CD8-positive, alpha-beta memory T cell (primary cell): Measurements from ENCODE around the gene ANKRD34C. TPM values are rescaled to one million over a fixed set of nuclear protein-coding genes. Genes with fewer than 3 reads are reported as not detected.
A peak's percentile ranks its signal among the peaks of the same experiment; 100 is the strongest.

Experiments
- CTCF ChIA-PET: fragments of 350-600 bp; sonication (Branson Sonifier 250); formaldehyde crosslinking; loops from one replicate; lab custom pipeline; 2021; ENCODE audit warnings: antibody characterized with exemption; lab: Charles Lee
- POLR2A ChIA-PET: fragments of 350-600 bp; sonication (Branson Sonifier 250); formaldehyde crosslinking; loops from one replicate; lab custom pipeline; 2021; ENCODE audit warnings: antibody characterized with exemption; lab: Charles Lee
- DNase-seq, 5 donors: peaks; one replicate each; pipeline versions ENCODE4 v3.0.0 to v3.0.0-alpha.2; 2020 to 2022; ENCODE audit warnings: mixed read lengths in 1 of 5
- H3K27ac ChIP-seq: one replicate; pipeline ENCODE4 v1.7.0; 2013; ENCODE audit warnings: low read depth, mild to moderate bottlenecking, low read length, moderate library complexity
- H3K27me3 ChIP-seq: 2 replicates; pipeline ENCODE4 v1.7.0; 2013; ENCODE audit warnings: low read length, mild to moderate bottlenecking; ENCODE audit not compliant: insufficient read depth, poor library complexity, severe bottlenecking
- H3K36me3 ChIP-seq: 2 replicates; pipeline ENCODE4 v1.7.0; 2013; ENCODE audit warnings: mild to moderate bottlenecking, low read length, moderate library complexity; ENCODE audit not compliant: insufficient read depth
- H3K4me1 ChIP-seq: 2 replicates; pipeline ENCODE4 v1.7.0; 2013; ENCODE audit warnings: mild to moderate bottlenecking, low read length, moderate library complexity; ENCODE audit not compliant: insufficient read depth
- H3K4me3 ChIP-seq: 2 replicates; pipeline ENCODE4 v1.7.0; 2013; ENCODE audit warnings: mild to moderate bottlenecking, low read length
- H3K9me3 ChIP-seq: 2 replicates; pipeline ENCODE4 v1.7.0; 2013; ENCODE audit warnings: mild to moderate bottlenecking, low read length
- H3K27ac Mint-ChIP-seq, 8 donors: one replicate each; pipeline ENCODE4 v1.8.0; 2020 to 2021; ENCODE audit warnings: mixed read lengths in 8 of 8, mild to moderate bottlenecking in 6 of 8, inconsistent platforms in 3 of 8, moderate library complexity in 3 of 8
- H3K27me3 Mint-ChIP-seq, 2 donors: one replicate each; pipeline ENCODE4 v1.8.0; 2020 to 2021; ENCODE audit warnings: mixed read lengths in 2 of 2, mild to moderate bottlenecking in 1 of 2, moderate library complexity in 1 of 2
- H3K36me3 Mint-ChIP-seq, 3 donors: one replicate each; pipeline ENCODE4 v1.8.0; 2020 to 2021; ENCODE audit warnings: mixed read lengths in 3 of 3, inconsistent platforms in 1 of 3, mild to moderate bottlenecking in 1 of 3
- H3K4me1 Mint-ChIP-seq, 3 donors: one replicate each; pipeline ENCODE4 v1.8.0; 2020 to 2021; ENCODE audit warnings: mixed read lengths in 3 of 3, inconsistent platforms in 1 of 3, mild to moderate bottlenecking in 1 of 3
- H3K4me3 Mint-ChIP-seq, 7 donors: one replicate each; pipeline ENCODE4 v1.8.0; 2020 to 2021; ENCODE audit warnings: mixed read lengths in 7 of 7, mild to moderate bottlenecking in 6 of 7, moderate library complexity in 4 of 7, inconsistent platforms in 2 of 7
- H3K9me3 Mint-ChIP-seq, 5 donors: one replicate each; pipeline ENCODE4 v1.8.0; 2020 to 2022; ENCODE audit warnings: mixed read lengths in 5 of 5, mild to moderate bottlenecking in 3 of 5, moderate library complexity in 2 of 5, inconsistent platforms in 1 of 5
- polyA plus RNA-seq: library from polyadenylated mRNA; unstranded; fragments of 300-500 nt; fragmentation: Illumina TruSeq; gene quantifications from one replicate; pipeline ENCODE4 v1.2.3, GENCODE V29; 2021
- total RNA-seq, 2 experiments: library from RNA; stranded (reverse); gene quantifications; one replicate each; pipeline ENCODE4 v1.2.3, GENCODE V29; 2021

ANKRD34C gene
- total and polyA plus RNA-seq, 3 experiments from 2014 or later, result not detected

DNA sequence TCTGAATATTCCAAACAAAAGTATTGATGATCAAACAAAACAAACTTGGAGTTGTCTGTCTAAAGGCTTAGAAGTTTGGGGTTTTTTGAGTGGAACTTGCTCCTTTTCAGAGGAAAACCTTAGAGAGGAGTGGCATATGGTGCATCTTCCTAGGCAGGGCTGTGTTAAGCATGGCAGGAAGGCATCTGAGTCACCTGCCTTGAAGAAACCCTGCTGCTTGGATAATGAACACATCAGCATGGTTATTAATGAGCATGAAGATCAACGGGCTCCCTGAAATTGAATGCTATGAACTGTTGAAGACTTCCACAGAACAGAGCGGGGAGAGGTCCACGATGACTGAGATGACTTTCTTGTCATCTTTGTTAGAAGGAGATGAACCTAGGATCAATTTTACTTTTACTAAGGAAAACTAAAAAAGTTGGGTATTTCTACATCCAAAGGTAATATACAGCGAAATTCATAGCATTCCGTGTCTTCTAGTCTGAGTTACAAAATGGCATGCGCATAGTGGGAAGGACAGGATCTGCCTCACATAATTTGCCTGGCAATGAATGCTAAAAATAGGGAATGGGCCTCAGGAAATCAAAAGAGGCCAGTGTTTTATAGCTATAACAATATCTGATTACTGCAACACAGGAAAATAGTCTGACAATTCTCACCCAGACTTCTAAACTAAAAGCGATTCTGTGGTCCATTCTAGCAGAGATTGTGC is 16.8 kb downstream of the ANKRD34C start:
- Histone ChIP-seq H3K27me3 (no peaks in the 10 kb centered on the region), H3K4me3 (no peak overlapping the region), H3K36me3 (no peaks in the 10 kb centered on the region), H3K4me1 (no peaks in the 10 kb centered on the region), H3K27ac (no peak overlapping the region), H3K9me3 (no peaks in the 10 kb centered on the region)
- POLR2A ChIA-PET, result no interaction called here
- Mint-ChIP-seq H3K27me3 (peaks cover 6 to 37% of the 10 kb centered on the region in 2 donors), H3K36me3 (no peaks in the 10 kb centered on the region), H3K4me3 (no peak overlapping the region), H3K9me3 (no peaks in the 10 kb centered on the region), H3K4me1 (no peaks in the 10 kb centered on the region), H3K27ac (no peak overlapping the region)
- DNase-seq, result no peak
- CTCF ChIA-PET, result no interaction called here

DNA sequence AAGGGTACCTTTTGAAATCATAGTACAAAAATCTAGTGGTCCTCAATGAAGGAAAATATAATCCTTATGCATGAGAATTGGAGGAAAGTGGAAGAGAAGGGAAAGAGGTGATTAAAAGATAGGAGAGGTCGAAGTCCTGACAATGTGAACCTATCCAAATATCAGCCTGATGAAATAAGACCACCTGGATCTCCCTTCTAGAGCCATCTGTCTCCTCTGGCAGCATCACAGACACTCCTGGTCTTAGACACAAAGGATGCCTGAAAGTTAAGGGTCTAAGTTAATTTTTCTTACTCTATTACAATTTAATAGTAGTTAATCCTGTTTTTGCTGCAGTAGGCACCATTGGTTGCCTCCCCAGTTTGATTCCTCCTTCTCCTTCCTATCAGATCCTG is 17.3 kb downstream of the ANKRD34C start:
- Mint-ChIP-seq H3K4me3 (no peak overlapping the region), H3K36me3 (no peaks in the 10 kb centered on the region), H3K4me1 (no peaks in the 10 kb centered on the region), H3K9me3 (no peaks in the 10 kb centered on the region), H3K27ac (no peak overlapping the region), H3K27me3 (peaks cover 7 to 39% of the 10 kb centered on the region in 2 donors)
- H3K36me3 ChIP-seq, result no peaks in the 10 kb centered on the region
- no peaks in the 10 kb centered on the region for H3K27me3 ChIP-seq
- H3K9me3 ChIP-seq, result no peaks in the 10 kb centered on the region
- no peak for DNase-seq
- ChIA-PET POLR2A (no interaction called here), CTCF (no interaction called here)
- no peak overlapping the region for H3K4me3 ChIP-seq
- H3K4me1 ChIP-seq, result no peaks in the 10 kb centered on the region
- no peak overlapping the region for H3K27ac ChIP-seq

- DNase-seq, result no peak
- peaks cover 12 to 32% of the 10 kb centered on the region in 2 donors for H3K27me3 Mint-ChIP-seq
- peak overlapping the region in 1 of 7 donors; percentile 8 for H3K4me3 Mint-ChIP-seq
- Histone ChIP-seq H3K4me3 (no peak overlapping the region), H3K9me3 (no peaks in the 10 kb centered on the region), H3K27ac (no peak overlapping the region), H3K4me1 (peaks cover 11% of the 10 kb centered on the region), H3K36me3 (no peaks in the 10 kb centered on the region), H3K27me3 (no peaks in the 10 kb centered on the region)
- H3K27ac Mint-ChIP-seq, result no peak overlapping the region
- ChIA-PET CTCF (no interaction called here), POLR2A (no interaction called here)
- peaks cover 0 to 3% (median 0%) of the 10 kb centered on the region in 3 donors for H3K36me3 Mint-ChIP-seq
- no peaks in the 10 kb centered on the region for H3K9me3 Mint-ChIP-seq
- H3K4me1 Mint-ChIP-seq, result peaks cover 13 to 15% (median 14%) of the 10 kb centered on the region in 3 donors
Observed at GRCh38 chr15:79307251-79307650, 24.7 kb downstream of the ANKRD34C start.

GRCh38 chr15:79308874-79309273 is 26.4 kb downstream of the ANKRD34C start:
- H3K4me1 ChIP-seq, result peaks cover 20% of the 10 kb centered on the region
- H3K27ac Mint-ChIP-seq, result peak overlapping the region in 1 of 8 donors; percentile 21
- no peaks in the 10 kb centered on the region for H3K9me3 Mint-ChIP-seq
- peaks cover 2% of the 10 kb centered on the region for H3K36me3 ChIP-seq
- peak overlapping the region in 2 of 7 donors; percentile 25 to 49 for H3K4me3 Mint-ChIP-seq
- H3K27me3 Mint-ChIP-seq, result peaks cover 9 to 24% of the 10 kb centered on the region in 2 donors
- H3K4me3 ChIP-seq, result no peak overlapping the region
- DNase-seq, result no peak
- POLR2A ChIA-PET, result no interaction called here
- peaks cover 29 to 32% (median 30%) of the 10 kb centered on the region in 3 donors for H3K4me1 Mint-ChIP-seq
- peaks cover 4 to 13% (median 7%) of the 10 kb centered on the region in 3 donors for H3K36me3 Mint-ChIP-seq
- no peaks in the 10 kb centered on the region for H3K27me3 ChIP-seq
- no peak overlapping the region for H3K27ac ChIP-seq
- CTCF ChIA-PET, result no interaction called here
- H3K9me3 ChIP-seq, result no peaks in the 10 kb centered on the region

DNA sequence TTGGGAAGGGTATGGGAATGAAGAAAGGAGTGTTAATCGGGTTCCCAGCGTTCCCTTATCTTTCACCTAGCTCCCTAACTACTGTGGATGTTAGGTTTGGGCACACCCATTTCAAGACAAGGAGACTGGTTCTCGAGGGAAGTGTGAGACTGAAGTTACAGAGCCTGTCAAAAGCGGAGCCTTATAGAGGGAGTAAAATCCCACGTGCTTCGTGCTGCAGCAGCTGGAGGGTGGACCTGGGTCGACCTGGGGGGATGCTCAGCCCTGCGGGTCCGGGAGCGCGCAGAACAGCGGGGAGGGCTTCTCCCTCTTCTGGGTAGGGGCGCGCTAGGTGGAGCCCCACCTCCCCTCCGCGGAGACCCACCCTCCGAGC is 28.1 kb downstream of the ANKRD34C start:
- Mint-ChIP-seq H3K4me1 (peaks cover 34 to 47% (median 41%) of the 10 kb centered on the region in 3 donors), H3K9me3 (no peaks in the 10 kb centered on the region), H3K27ac (peak overlapping the region in 4 of 8 donors; percentile 31 to 61 (median 34)), H3K27me3 (peaks cover 4 to 14% of the 10 kb centered on the region in 2 donors), H3K4me3 (peak overlapping the region; percentile 82 to 92 (median 90)), H3K36me3 (peaks cover 16 to 30% (median 18%) of the 10 kb centered on the region in 3 donors)
- ChIA-PET POLR2A (no interaction called here), CTCF (interaction anchor here (1.7 to 2.1 kb wide), 2 partner anchors 11 to 14 kb away, joined by 4 read pairs; no protein-coding TSS in a partner anchor)
- H3K27me3 ChIP-seq, result no peaks in the 10 kb centered on the region
- peaks cover 16% of the 10 kb centered on the region for H3K36me3 ChIP-seq
- H3K27ac ChIP-seq, result no peak overlapping the region
- peak overlapping the region; percentile 21 for H3K4me3 ChIP-seq
- peaks cover 20% of the 10 kb centered on the region for H3K4me1 ChIP-seq
- DNase-seq, result no peak
- no peaks in the 10 kb centered on the region for H3K9me3 ChIP-seq

GRCh38 chr15:79310985-79311900 is 28.7 kb downstream of the ANKRD34C start, which contains the start of gene TMED3:
Gene TMED3 (plus strand): TSS chr15:79311112. CDS start chr15:79311250, 138 bp downstream.
- H3K27me3 ChIP-seq, result no peaks in the 10 kb centered on the region
- peaks cover 18 to 36% (median 19%) of the 10 kb centered on the region in 3 donors for H3K36me3 Mint-ChIP-seq
- peak within 1 kb of the TSS; percentile 90 for H3K4me3 ChIP-seq
- no peaks in the 10 kb centered on the region for H3K9me3 ChIP-seq
- peak within 1 kb of the TSS; percentile 73 for H3K27ac ChIP-seq
- peaks cover 36 to 52% (median 47%) of the 10 kb centered on the region in 3 donors for H3K4me1 Mint-ChIP-seq
- no peaks in the 10 kb centered on the region for H3K9me3 Mint-ChIP-seq
- DNase-seq, result peak; percentile 66 to 87 (median 75)
- peaks cover 1 to 12% of the 10 kb centered on the region in 2 donors for H3K27me3 Mint-ChIP-seq
- H3K4me3 Mint-ChIP-seq, result peak within 1 kb of the TSS; percentile 83 to 92 (median 90)
- ChIA-PET POLR2A (interaction anchor here (0.6 kb wide), 1 partner anchor 30 kb away, joined by 4 read pairs; no protein-coding TSS in a partner anchor), CTCF (interaction anchor here (1.4 to 2.1 kb wide), 3 partner anchors 10 to 28 kb away, joined by 4 read pairs; no protein-coding TSS in a partner anchor)
- H3K4me1 ChIP-seq, result peaks cover 20% of the 10 kb centered on the region
- H3K27ac Mint-ChIP-seq, result peak within 1 kb of the TSS in 7 of 8 donors; percentile 31 to 82 (median 61)
- peaks cover 22% of the 10 kb centered on the region for H3K36me3 ChIP-seq

DNA sequence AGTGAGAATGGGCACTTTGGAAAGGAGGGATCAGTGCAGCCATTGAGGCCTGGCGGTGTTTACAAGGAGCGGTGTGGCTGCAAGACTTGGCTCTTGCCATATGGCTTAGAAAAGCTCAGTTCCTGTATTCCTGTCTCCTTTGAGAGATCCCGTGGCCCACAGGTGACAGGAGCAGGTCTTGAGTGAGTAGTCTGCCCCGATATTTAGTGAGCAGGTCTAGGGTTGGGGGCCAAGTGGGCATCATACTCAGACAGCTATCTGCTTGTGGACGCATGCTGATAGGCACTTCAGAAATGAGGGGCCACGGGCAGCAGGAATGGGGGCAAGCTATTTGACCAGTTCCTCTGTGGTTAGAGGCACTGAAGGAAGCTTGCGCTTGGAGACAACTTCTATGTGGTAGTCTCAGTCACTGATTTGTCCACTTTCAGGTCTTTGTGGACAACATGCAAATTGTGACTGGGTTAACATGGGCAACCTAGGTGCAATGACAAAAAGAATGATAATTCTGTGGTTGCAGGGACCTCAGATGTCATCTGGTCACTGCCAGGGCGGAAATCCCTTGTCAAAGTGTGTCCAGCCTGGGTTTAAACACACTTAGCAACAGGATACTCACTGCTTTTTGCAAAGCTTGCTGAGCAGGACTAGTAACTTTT is 29.5 kb downstream of the ANKRD34C start:
- Mint-ChIP-seq H3K27me3 (peaks cover 1 to 12% of the 10 kb centered on the region in 2 donors), H3K27ac (peak overlapping the region in 6 of 8 donors; percentile 3 to 82 (median 59)), H3K4me1 (peaks cover 42 to 60% (median 55%) of the 10 kb centered on the region in 3 donors), H3K9me3 (no peaks in the 10 kb centered on the region), H3K4me3 (peak overlapping the region; percentile 81 to 92 (median 90)), H3K36me3 (peaks cover 19 to 44% (median 26%) of the 10 kb centered on the region in 3 donors)
- Histone ChIP-seq H3K27ac (peak overlapping the region; percentile 73), H3K4me1 (peaks cover 20% of the 10 kb centered on the region), H3K4me3 (peak overlapping the region; percentile 90), H3K36me3 (peaks cover 28% of the 10 kb centered on the region), H3K27me3 (no peaks in the 10 kb centered on the region), H3K9me3 (no peaks in the 10 kb centered on the region)
- CTCF ChIA-PET, result interaction anchor here (1.4 to 2.1 kb wide), 2 partner anchors 9 to 28 kb away, joined by 4 read pairs; no protein-coding TSS in a partner anchor
- DNase-seq, result no peak
- POLR2A ChIA-PET, result interaction anchor here (0.6 kb wide), 1 partner anchor 29 kb away, joined by 4 read pairs; no protein-coding TSS in a partner anchor
